Keratinocyte (primary cell): ENCODE measurements around the gene SLC6A19. TPM values are rescaled to one million over a fixed set of nuclear protein-coding genes. Genes with fewer than 3 reads are reported as not detected.

Source experiments
- DNase-seq: peaks from one replicate; pipeline ENCODE4 v3.0.0-alpha.2; 2011; ENCODE audit warnings: low read depth, missing footprints, low spot score
- FAIRE-seq: peaks from 2 replicates; lab custom pipeline; 2011; peaks lifted over from hg19 to GRCh38; lab: Jason Lieb, UNC
- H2AFZ ChIP-seq: 2 replicates; pipeline ENCODE4 v1.6.0; 2012; ENCODE audit warnings: low read length, control low read depth, inconsistent platforms; ENCODE audit not compliant: control insufficient read depth
- H3K27ac ChIP-seq: 2 replicates; pipeline ENCODE4 v1.5.1; 2011; ENCODE audit warnings: low read length; ENCODE audit not compliant: control insufficient read depth, insufficient read depth
- H3K27me3 ChIP-seq: 3 replicates; pipeline ENCODE4 v1.6.0; 2011; ENCODE audit warnings: low read length; ENCODE audit not compliant: control insufficient read depth, insufficient read depth; ENCODE audit errors: extremely low read depth
- H3K36me3 ChIP-seq, 2 experiments: 2 replicates in 1 of 2; 3 replicates in 1 of 2; pipeline ENCODE4 v1.5.1; 2011; ENCODE audit warnings: low read length in 2 of 2, mild to moderate bottlenecking in 1 of 2; ENCODE audit not compliant: control insufficient read depth in 2 of 2, insufficient read depth in 2 of 2; ENCODE audit errors: extremely low read depth in 1 of 2
- H3K4me1 ChIP-seq: 3 replicates; pipeline ENCODE4 v1.5.1; 2011; ENCODE audit warnings: low read length; ENCODE audit not compliant: control insufficient read depth, insufficient read depth; ENCODE audit errors: extremely low read depth
- H3K4me2 ChIP-seq: 3 replicates; pipeline ENCODE4 v1.6.0; 2011; ENCODE audit warnings: low read depth, low read length; ENCODE audit not compliant: control insufficient read depth, insufficient read depth; ENCODE audit errors: extremely low read depth
- H3K4me3 ChIP-seq, 3 experiments: fragments of 200-600 bp in 1 of 3; sonication (generic) in 1 of 3; 2 replicates in 2 of 3; 3 replicates in 1 of 3; pipeline ENCODE4 v1.5.1; 2011 to 2016; ENCODE audit warnings: low read length in 3 of 3, mild to moderate bottlenecking in 3 of 3, control low read depth in 2 of 3, inconsistent platforms in 1 of 3, low read depth in 1 of 3, mixed read lengths in 1 of 3, mixed run types in 1 of 3, moderate library complexity in 1 of 3; ENCODE audit not compliant: control insufficient read depth in 2 of 3, insufficient read depth in 2 of 3; ENCODE audit errors: extremely low read depth in 1 of 3
- H3K79me2 ChIP-seq: 2 replicates; pipeline ENCODE4 v1.6.0; 2012; ENCODE audit warnings: low read length; ENCODE audit not compliant: control insufficient read depth, insufficient read depth
- H3K9ac ChIP-seq: 3 replicates; pipeline ENCODE4 v1.6.0; 2011; ENCODE audit warnings: low read length; ENCODE audit not compliant: control insufficient read depth, insufficient read depth; ENCODE audit errors: extremely low read depth
- H3K9me1 ChIP-seq: 3 replicates; pipeline ENCODE4 v1.6.0; 2011; ENCODE audit warnings: low read length; ENCODE audit not compliant: control insufficient read depth, insufficient read depth; ENCODE audit errors: extremely low read depth
- H3K9me3 ChIP-seq: 2 replicates; pipeline ENCODE4 v1.5.1; 2012; ENCODE audit warnings: low read depth, low read length; ENCODE audit not compliant: control insufficient read depth
- H4K20me1 ChIP-seq: 3 replicates; pipeline ENCODE4 v1.6.0; 2011; ENCODE audit warnings: low read length; ENCODE audit not compliant: control insufficient read depth, insufficient read depth; ENCODE audit errors: extremely low read depth
- CTCF ChIP-seq, 3 experiments: IDR thresholded peaks in 1 of 3; conservative IDR thresholded peaks in 1 of 3; optimal IDR thresholded peaks in 1 of 3; 2 replicates in 2 of 3; 3 replicates in 1 of 3; pipeline versions ENCODE3 to v1.5.1; 2011; ENCODE audit warnings: low read length in 3 of 3, mild to moderate bottlenecking in 3 of 3, moderate library complexity in 2 of 3, control low read depth in 1 of 3, inconsistent platforms in 1 of 3; ENCODE audit not compliant: insufficient read depth in 2 of 3; ENCODE audit errors: extremely low read depth in 1 of 3
- EZH2 ChIP-seq: IDR thresholded peaks from one replicate; pipeline ENCODE4 v1.6.1; 2012; ENCODE audit warnings: inconsistent platforms, mild to moderate bottlenecking, low read length, moderate library complexity
- dilution Hi-C: fragments of 300-500 bp; cut with MboI; formaldehyde crosslinking; loops from one replicate; pipeline ENCODE4 v1.7.0; 2020; ENCODE audit warnings: low sequenced_read_pairs; ENCODE audit not compliant: extremely low pct_ligation_motif_present
- polyA plus RNA-seq, 5 experiments: library from polyadenylated mRNA; depleted of rRNA in 3 of 5; stranded (reverse) in 3 of 5; stranded (forward) in 1 of 5; unstranded in 1 of 5; fragments of >200 nt; gene quantifications; 1 replicate in 1 of 5; 2 replicates in 3 of 5; 3 replicates in 1 of 5; pipeline versions ENCODE4 v1.2.1 to v1.2.3, GENCODE V29; 2011 to 2012; ENCODE audit warnings: missing spikeins in 2 of 5, low read depth in 1 of 5, low replicate concordance in 1 of 5

SLC6A19 gene
- polyA plus RNA-seq, 1 donor (not counting 4 experiments of a cell fraction or from before 2014, with no cell fraction given) = not detected

GRCh38 chr5:1205255-1206180 lies 4.1 kb downstream of the SLC6A19 start:
- no peaks in the 10 kb centered on the region for H3K36me3 ChIP-seq
- dilution Hi-C loops = no loop called here
- H3K27ac ChIP-seq = no peak overlapping the region
- H4K20me1 ChIP-seq = no peaks in the 10 kb centered on the region
- DNase-seq (no peak), FAIRE-seq (no peak)
- TF ChIP-seq CTCF (optimal IDR thresholded peaks at IDR 0.05 in 1 of 3, IDR thresholded peaks at IDR 0.05 in 1 of 3, conservative IDR thresholded peaks at IDR 0.05 in 1 of 3; ENCODE audit: extremely low read depth in 1 of 3, insufficient read depth in 2 of 3, low read length in 3 of 3) = no peak
- TF ChIP-seq EZH2 = no peak
- no peaks in the 10 kb centered on the region for H3K4me1 ChIP-seq
- H3K9me1 ChIP-seq = no peaks in the 10 kb centered on the region
- no peaks in the 10 kb centered on the region for H3K79me2 ChIP-seq
- no peak overlapping the region for H2AFZ ChIP-seq
- no peak overlapping the region for H3K4me2 ChIP-seq
- no peaks in the 10 kb centered on the region for H3K9me3 ChIP-seq
- H3K9ac ChIP-seq = no peak overlapping the region
- no peak overlapping the region for H3K4me3 ChIP-seq
- peaks cover 34% of the 10 kb centered on the region for H3K27me3 ChIP-seq

GRCh38 chr5:1206521-1207412 lies 5.4 kb downstream of the SLC6A19 start:
- dilution Hi-C loops = no loop called here
- Histone ChIP-seq H3K9me1 (no peaks in the 10 kb centered on the region), H3K4me1 (no peaks in the 10 kb centered on the region), H4K20me1 (no peaks in the 10 kb centered on the region), H3K27ac (no peak overlapping the region), H3K9ac (no peak overlapping the region), H3K36me3 (no peaks in the 10 kb centered on the region), H3K27me3 (peaks cover 31% of the 10 kb centered on the region), H3K4me2 (no peak overlapping the region), H2AFZ (no peak overlapping the region), H3K9me3 (peaks cover 3% of the 10 kb centered on the region), H3K79me2 (no peaks in the 10 kb centered on the region), H3K4me3 (no peak overlapping the region)
- no peak for TF ChIP-seq CTCF (optimal IDR thresholded peaks at IDR 0.05 in 1 of 3, IDR thresholded peaks at IDR 0.05 in 1 of 3, conservative IDR thresholded peaks at IDR 0.05 in 1 of 3; ENCODE audit: extremely low read depth in 1 of 3, insufficient read depth in 2 of 3, low read length in 3 of 3)
- TF ChIP-seq EZH2 = no peak
- no peak for FAIRE-seq
- DNase-seq = no peak
